ENCODE results near the gene MINAR2. TPM values are rescaled to one million over a fixed set of nuclear protein-coding genes. Genes with fewer than 3 reads are reported as not detected.

MINAR2 gene, protein sequence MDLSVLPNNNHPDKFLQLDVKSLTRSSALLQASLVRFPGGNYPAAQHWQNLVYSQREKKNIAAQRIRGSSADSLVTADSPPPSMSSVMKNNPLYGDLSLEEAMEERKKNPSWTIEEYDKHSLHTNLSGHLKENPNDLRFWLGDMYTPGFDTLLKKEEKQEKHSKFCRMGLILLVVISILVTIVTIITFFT
- total RNA-seq = not detected in 2 replicates

DNA sequence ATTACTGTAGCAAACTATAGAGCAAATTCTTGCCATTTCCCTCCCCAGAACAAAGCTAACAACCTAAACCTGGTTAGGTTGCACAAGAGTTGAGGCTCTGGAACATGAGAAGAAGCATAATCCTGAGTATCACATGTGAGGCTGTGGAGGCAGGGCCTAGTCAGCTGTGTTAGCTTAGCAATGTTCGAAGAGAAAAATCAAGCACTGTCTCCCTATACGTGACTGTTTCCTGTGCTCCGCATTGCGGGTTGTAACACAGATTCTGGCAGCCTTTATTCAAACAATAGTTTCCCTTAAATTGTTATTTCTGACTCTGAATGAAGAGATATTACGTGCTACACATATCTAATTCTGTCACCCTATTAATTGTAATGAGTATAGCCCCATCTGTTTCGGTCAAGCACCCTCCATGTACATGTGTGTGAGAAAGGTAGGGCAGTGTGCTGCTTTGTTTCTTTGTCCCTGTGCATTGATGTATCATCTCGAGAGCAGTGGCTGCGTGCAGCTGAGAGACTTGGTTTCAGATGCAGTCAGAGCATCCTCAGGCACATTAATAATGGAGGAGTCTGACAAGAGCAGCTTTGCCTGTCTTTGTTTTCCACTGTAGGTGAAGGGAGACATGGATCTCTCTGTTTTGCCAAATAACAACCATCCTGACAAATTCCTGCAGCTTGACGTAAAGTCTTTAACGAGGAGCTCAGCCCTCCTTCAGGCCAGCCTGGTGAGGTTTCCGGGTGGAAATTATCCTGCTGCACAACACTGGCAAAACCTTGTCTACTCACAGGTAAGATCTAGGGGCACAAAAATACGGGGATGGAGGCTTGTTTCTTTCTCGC is at the start of gene MINAR2:
Gene MINAR2 (plus strand): TSS at position 523 of the 836 bp plus-strand sequence. CDS start 97 bp downstream, at position 620.

Other genes with a start within 250 kb of the MINAR2 start
- gene CHSY3, start 156.4 kb downstream of the MINAR2 start, total RNA-seq = 10.6 and 13.7 TPM in 2 replicates

Measured in articular chondrocyte of knee joint (primary cell).